HepG2 (cell line): ENCODE measurements around the gene NOS1AP. TPM values are rescaled to one million over a fixed set of nuclear protein-coding genes. Genes with fewer than 3 reads are reported as not detected.
A peak's percentile ranks its signal among the peaks of the same experiment; 100 is the strongest.

ENCODE experiments used
- ATAC-seq: fragments of 200-7000 bp; cut with Tn5 transposase; 3 replicates; pipeline ENCODE4 v1.9.1; 2020; ENCODE audit warnings: mild to moderate bottlenecking, moderate library complexity
- BruUV-seq: library from RNA; stranded (reverse); fragments of 400-500 nt; replicated peaks from 2 replicates; lab custom pipeline; 2021; lab: Mats Ljungman, UMichigan
- CTCF ChIA-PET: fragments of 300-600 bp; formaldehyde crosslinking; extraction: SDS; loops from one replicate; lab custom pipeline; 2021; ENCODE audit warnings: low total read pairs, inconsistent platforms, low intra/inter-chr PET ratio; lab: Yijun Ruan, JAX
- POLR2A ChIA-PET: fragments of 350-600 bp; sonication (Branson Sonifier 250); formaldehyde crosslinking; loops from one replicate; lab custom pipeline; 2020; ENCODE audit warnings: antibody characterized with exemption, inconsistent platforms; lab: Yijun Ruan, JAX
- DNase-seq: peaks from one replicate; pipeline ENCODE4 v3.0.0-alpha.2; 2015; ENCODE audit warnings: low spot score
- FAIRE-seq: peaks from 3 replicates; lab custom pipeline; 2011; peaks lifted over from hg19 to GRCh38; lab: Jason Lieb, UNC
- H2AFZ ChIP-seq: one replicate; pipeline ENCODE4 v1.6.1; 2011; ENCODE audit warnings: low read length, inconsistent platforms
- H3K27ac ChIP-seq: fragments of 300-600 bp; 3 replicates; pipeline ENCODE4 v1.8.0; 2011; ENCODE audit warnings: mixed run types, mild to moderate bottlenecking, mixed read lengths, low read length, inconsistent platforms; ENCODE audit not compliant: insufficient read depth; ENCODE audit errors: extremely low read length
- H3K27me3 ChIP-seq, 2 experiments: fragments of 200-600 bp in 1 of 2; 2 replicates in 1 of 2; 3 replicates in 1 of 2; pipeline versions ENCODE4 v1.6.0 to v1.8.0; 2011; ENCODE audit warnings: low read length in 2 of 2, mild to moderate bottlenecking in 2 of 2, moderate library complexity in 2 of 2, inconsistent platforms in 1 of 2; ENCODE audit not compliant: insufficient read depth in 2 of 2, control insufficient read depth in 1 of 2
- H3K36me3 ChIP-seq, 2 experiments: fragments of 200-600 bp in 1 of 2; replicated peaks in 1 of 2; 2 replicates in 1 of 2; 3 replicates in 1 of 2; pipeline versions ENCODE4 v1.5.1 to v1.8.0; 2011; ENCODE audit warnings: low read length in 2 of 2, inconsistent platforms in 1 of 2; ENCODE audit not compliant: insufficient read depth in 2 of 2, control insufficient read depth in 1 of 2
- H3K4me1 ChIP-seq: 2 replicates; pipeline ENCODE4 v1.5.1; 2012; ENCODE audit warnings: low read length, inconsistent platforms; ENCODE audit not compliant: insufficient read depth
- H3K4me2 ChIP-seq: 2 replicates; pipeline ENCODE4 v1.6.0; 2011; ENCODE audit warnings: low read depth, low read length, inconsistent platforms
- H3K4me3 ChIP-seq, 3 experiments: fragments of 200-600 bp in 1 of 3; sonication (generic), shearing (Covaris generic) in 1 of 3; replicated peaks in 1 of 3; 2 replicates each; pipeline ENCODE4 v1.5.1; 2011 to 2016; ENCODE audit warnings: low read length in 3 of 3, inconsistent platforms in 2 of 3, low read depth in 2 of 3, mild to moderate bottlenecking in 2 of 3, control low read depth in 1 of 3, mixed read lengths in 1 of 3; ENCODE audit not compliant: insufficient read depth in 1 of 3
- H3K79me2 ChIP-seq: one replicate; pipeline ENCODE4 v1.6.1; 2011; ENCODE audit warnings: low read length, inconsistent platforms; ENCODE audit not compliant: insufficient read depth
- H3K9ac ChIP-seq: 2 replicates; pipeline ENCODE4 v1.6.0; 2011; ENCODE audit warnings: mild to moderate bottlenecking, low read depth, low read length, inconsistent platforms; ENCODE audit not compliant: insufficient read depth
- H3K9me3 ChIP-seq: 2 replicates; pipeline ENCODE4 v1.5.1; 2012; ENCODE audit warnings: mild to moderate bottlenecking, low read length
- H4K20me1 ChIP-seq: 2 replicates; pipeline ENCODE4 v1.6.0; 2011; ENCODE audit warnings: inconsistent platforms, mild to moderate bottlenecking, low read length, moderate library complexity; ENCODE audit not compliant: insufficient read depth
- MEIS1 ChIP-seq: sonication (generic); formaldehyde crosslinking; IDR thresholded peaks from 2 replicates; pipeline ENCODE4 v1.9.0; 2021; ENCODE audit warnings: mild to moderate bottlenecking, missing genetic modification reagents, moderate library complexity, borderline replicate concordance
- TAF1 ChIP-seq: sonication (generic); formaldehyde crosslinking; IDR thresholded peaks from 2 replicates; pipeline ENCODE4 v1.4.0; 2020; ENCODE audit warnings: missing genetic modification reagents
- ZNF331 ChIP-seq: sonication (generic); formaldehyde crosslinking; IDR thresholded peaks from 2 replicates; pipeline ENCODE4 v1.4.0; 2020; ENCODE audit warnings: missing genetic modification reagents
- ZNF335 ChIP-seq: sonication (generic); formaldehyde crosslinking; IDR thresholded peaks from 2 replicates; pipeline ENCODE4 v1.4.0; 2020; ENCODE audit warnings: missing genetic modification reagents
- ZNF441 ChIP-seq: sonication (generic); formaldehyde crosslinking; IDR thresholded peaks from 2 replicates; pipeline ENCODE4 v1.7.0; 2021; ENCODE audit warnings: missing genetic modification reagents, borderline replicate concordance
- ZNF549 ChIP-seq: sonication (generic); formaldehyde crosslinking; IDR thresholded peaks from 2 replicates; pipeline ENCODE4 v1.5.0; 2020; ENCODE audit warnings: missing genetic modification reagents
- ZNF724P ChIP-seq: sonication (generic); formaldehyde crosslinking; IDR thresholded peaks from 2 replicates; pipeline ENCODE4 v1.8.0; 2022; ENCODE audit warnings: missing genetic modification reagents, borderline replicate concordance
- ZNF839 ChIP-seq: sonication (generic); formaldehyde crosslinking; IDR thresholded peaks from 2 replicates; pipeline ENCODE4 v1.4.0; 2020; ENCODE audit warnings: missing genetic modification reagents, mild to moderate bottlenecking, borderline replicate concordance
- WGBS: methylation state at CpG from one replicate; pipeline ENCODE4 v1.1.6; 2017; ENCODE audit warnings: low lambda C conversion rate; 5-methylcytosine and 5-hydroxymethylcytosine counted together
- in situ Hi-C: cut with HindIII; loops from 2 replicates; pipeline ENCODE4 v1.10.0; 2017; ENCODE audit warnings: low pct_unique_long_range_greater_than_20kb; ENCODE audit not compliant: extremely low pct_ligation_motif_present
- intact Hi-C: fragments of 100-400 bp; cut with micrococcal nuclease; formaldehyde crosslinking; loops from one replicate; pipeline ENCODE4 v1.10.0; 2022; ENCODE audit not compliant: unreplicated experiment
- polyA plus RNA-seq, 8 experiments: library from polyadenylated mRNA; depleted of rRNA in 3 of 8; stranded (reverse) in 7 of 8; unstranded in 1 of 8; fragments of >200 nt; fragmentation: Illumina TruSeq in 4 of 8; extraction: Trizol in 4 of 8; gene quantifications; 2 replicates each; pipeline versions ENCODE4 v1.2.1 to v1.2.3, GENCODE V29; 2011 to 2016; ENCODE audit warnings: low read depth in 4 of 8, missing spikeins in 1 of 8, mixed read lengths in 1 of 8; ENCODE audit not compliant: insufficient read depth in 1 of 8
- total RNA-seq, 5 experiments: library from RNA; depleted of rRNA; stranded (reverse); fragments of >200 nt; fragmentation: Illumina TruSeq; extraction: Trizol; gene quantifications; 2 replicates each; pipeline ENCODE4 v1.2.3, GENCODE V29; 2016; ENCODE audit warnings: low read depth in 1 of 5
- TF ChIP-seq, protein P1 (sequence below): sonication (generic); formaldehyde crosslinking; IDR thresholded peaks from 2 replicates; pipeline ENCODE4 v1.8.1; 2023; ENCODE audit warnings: mild to moderate bottlenecking, moderate library complexity, missing genetic modification reagents

Gene NOS1AP
- total and polyA plus RNA-seq, 2 of the 13 experiments (the other 11 are each of a cell fraction or from before 2014, with no cell fraction given) = 2.0 to 3.3 TPM

DNA sequence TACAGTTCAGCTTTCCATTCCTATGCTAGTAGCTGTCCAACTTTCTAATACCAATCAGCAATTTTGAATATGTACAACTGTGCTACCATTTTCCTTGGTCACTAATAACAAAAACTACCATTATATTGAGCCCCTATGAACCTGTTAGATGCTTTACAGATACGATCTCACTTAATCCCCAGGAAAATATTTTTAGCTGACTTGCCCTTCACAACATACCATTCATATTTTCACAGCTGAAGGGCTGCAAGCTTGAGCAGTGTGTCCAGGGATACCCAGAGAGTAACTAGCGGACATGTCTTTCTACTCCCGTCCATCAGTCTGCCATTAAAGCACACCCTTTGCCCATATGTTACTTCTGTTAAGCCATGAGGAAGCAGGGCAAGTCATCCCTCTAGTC lies 166.7 kb downstream of the NOS1AP start:
- H3K9me3 ChIP-seq = no peaks in the 10 kb centered on the region
- CTCF ChIA-PET = no interaction called here
- H3K4me1 ChIP-seq = peaks cover 81% of the 10 kb centered on the region
- no TSS peak for BruUV-seq
- intact Hi-C loops = loop anchor here (5.0 kb wide), 2 partner anchors 39 to 104 kb away; no protein-coding TSS in a partner anchor
- H3K36me3 ChIP-seq = no peaks in the 10 kb centered on the region; a peak in 1 of 5 replicates
- 87% methylated on average over 3 of the region's 3 CpGs for WGBS
- DNase-seq (peak; percentile 22), FAIRE-seq (no peak), ATAC-seq (no peak)
- no peak overlapping the region for H3K4me2 ChIP-seq
- no peaks in the 10 kb centered on the region for H4K20me1 ChIP-seq
- in situ Hi-C loops = no loop called here
- H3K9ac ChIP-seq = no peak overlapping the region
- peaks cover 11% of the 10 kb centered on the region for H3K79me2 ChIP-seq
- POLR2A ChIA-PET = no interaction called here
- no peak overlapping the region for H3K27ac ChIP-seq
- no peak for TF ChIP-seq TAF1
- TF ChIP-seq ZNF724P (CRISPR knock-in tag) = no peak
- TF ChIP-seq MEIS1 (CRISPR knock-in tag) = no peak
- no peak for TF ChIP-seq ZNF331
- TF ChIP-seq ZNF441 (CRISPR knock-in tag) = no peak
- no peak for TF ChIP-seq ZNF839 (CRISPR knock-in tag)
- no peak for TF ChIP-seq ZNF335 (CRISPR knock-in tag)
- TF ChIP-seq, protein P1, sequence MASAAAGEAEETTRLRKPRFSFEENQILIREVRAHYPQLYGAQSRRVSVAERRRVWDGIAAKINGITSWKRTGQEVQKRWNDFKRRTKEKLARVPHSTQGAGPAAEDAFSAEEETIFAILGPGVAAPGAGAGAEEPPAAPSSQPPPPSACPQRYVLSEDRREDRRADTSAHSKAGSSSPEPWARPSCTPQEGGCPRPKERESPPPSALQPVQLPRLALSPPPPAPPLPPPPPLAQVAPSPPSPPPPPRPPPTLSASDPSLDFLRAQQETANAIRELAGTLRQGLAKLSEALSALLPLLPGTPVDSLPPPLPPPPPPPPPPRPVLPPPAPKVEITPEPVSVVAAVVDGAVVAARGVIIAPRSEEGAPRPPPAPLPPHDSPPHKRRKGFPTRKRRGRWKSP = no peak
- no peak for TF ChIP-seq ZNF549 (CRISPR knock-in tag)
- no peak overlapping the region for H2AFZ ChIP-seq
- H3K4me3 ChIP-seq = no peak overlapping the region
- no peaks in the 10 kb centered on the region for H3K27me3 ChIP-seq
